HG02588 (cell line): Measurements from ENCODE around the gene SYCP2.
"Not testable (repeated sequence)": the region's sequence is repeated elsewhere in the genome, so short reads cannot be mapped to it uniquely, and the experiment has no call there.

Source experiments
- ATAC-seq: cut with Tn5 transposase; IDR thresholded peaks from one replicate; pipeline ENCODE4 v1.9.1; 2021; ENCODE audit warnings: mild to moderate bottlenecking, moderate library complexity; ENCODE audit not compliant: unreplicated experiment

Gene SYCP2, protein sequence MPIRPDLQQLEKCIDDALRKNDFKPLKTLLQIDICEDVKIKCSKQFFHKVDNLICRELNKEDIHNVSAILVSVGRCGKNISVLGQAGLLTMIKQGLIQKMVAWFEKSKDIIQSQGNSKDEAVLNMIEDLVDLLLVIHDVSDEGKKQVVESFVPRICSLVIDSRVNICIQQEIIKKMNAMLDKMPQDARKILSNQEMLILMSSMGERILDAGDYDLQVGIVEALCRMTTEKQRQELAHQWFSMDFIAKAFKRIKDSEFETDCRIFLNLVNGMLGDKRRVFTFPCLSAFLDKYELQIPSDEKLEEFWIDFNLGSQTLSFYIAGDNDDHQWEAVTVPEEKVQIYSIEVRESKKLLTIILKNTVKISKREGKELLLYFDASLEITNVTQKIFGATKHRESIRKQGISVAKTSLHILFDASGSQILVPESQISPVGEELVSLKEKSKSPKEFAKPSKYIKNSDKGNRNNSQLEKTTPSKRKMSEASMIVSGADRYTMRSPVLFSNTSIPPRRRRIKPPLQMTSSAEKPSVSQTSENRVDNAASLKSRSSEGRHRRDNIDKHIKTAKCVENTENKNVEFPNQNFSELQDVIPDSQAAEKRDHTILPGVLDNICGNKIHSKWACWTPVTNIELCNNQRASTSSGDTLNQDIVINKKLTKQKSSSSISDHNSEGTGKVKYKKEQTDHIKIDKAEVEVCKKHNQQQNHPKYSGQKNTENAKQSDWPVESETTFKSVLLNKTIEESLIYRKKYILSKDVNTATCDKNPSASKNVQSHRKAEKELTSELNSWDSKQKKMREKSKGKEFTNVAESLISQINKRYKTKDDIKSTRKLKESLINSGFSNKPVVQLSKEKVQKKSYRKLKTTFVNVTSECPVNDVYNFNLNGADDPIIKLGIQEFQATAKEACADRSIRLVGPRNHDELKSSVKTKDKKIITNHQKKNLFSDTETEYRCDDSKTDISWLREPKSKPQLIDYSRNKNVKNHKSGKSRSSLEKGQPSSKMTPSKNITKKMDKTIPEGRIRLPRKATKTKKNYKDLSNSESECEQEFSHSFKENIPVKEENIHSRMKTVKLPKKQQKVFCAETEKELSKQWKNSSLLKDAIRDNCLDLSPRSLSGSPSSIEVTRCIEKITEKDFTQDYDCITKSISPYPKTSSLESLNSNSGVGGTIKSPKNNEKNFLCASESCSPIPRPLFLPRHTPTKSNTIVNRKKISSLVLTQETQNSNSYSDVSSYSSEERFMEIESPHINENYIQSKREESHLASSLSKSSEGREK (N-terminal part only)

GRCh38 chr20:59933296-59933848, at the start of gene SYCP2:
TSS of gene SYCP2 (minus strand) at chr20:59933637. CDS start at chr20:59922413, 11,224 bp downstream.
- ATAC-seq, result no peak

DNA sequence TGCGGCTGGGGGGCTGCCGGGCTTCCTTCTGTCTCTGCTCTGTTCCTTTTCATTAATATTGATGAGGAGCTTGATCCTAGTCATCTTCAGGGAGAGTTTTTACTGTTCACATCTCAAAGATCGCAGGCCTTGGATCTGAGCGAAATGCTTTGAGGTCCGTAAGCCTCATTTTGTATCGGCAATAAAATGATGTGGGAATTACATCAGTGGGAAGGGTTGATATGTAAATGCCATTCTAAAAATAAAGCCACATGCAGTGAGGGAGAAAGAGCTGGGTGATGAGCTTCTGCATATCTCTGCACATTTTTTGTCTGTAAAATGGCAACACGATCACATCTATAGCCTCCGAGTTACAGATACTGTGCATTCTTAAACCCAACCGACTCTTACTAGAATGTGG, 49.6 kb upstream of the SYCP2 start:
- ATAC-seq, result no peak

- ATAC-seq, result no peak
These were observed 43.6 kb upstream of the SYCP2 start for GRCh38 chr20:59977086-59977485.

DNA sequence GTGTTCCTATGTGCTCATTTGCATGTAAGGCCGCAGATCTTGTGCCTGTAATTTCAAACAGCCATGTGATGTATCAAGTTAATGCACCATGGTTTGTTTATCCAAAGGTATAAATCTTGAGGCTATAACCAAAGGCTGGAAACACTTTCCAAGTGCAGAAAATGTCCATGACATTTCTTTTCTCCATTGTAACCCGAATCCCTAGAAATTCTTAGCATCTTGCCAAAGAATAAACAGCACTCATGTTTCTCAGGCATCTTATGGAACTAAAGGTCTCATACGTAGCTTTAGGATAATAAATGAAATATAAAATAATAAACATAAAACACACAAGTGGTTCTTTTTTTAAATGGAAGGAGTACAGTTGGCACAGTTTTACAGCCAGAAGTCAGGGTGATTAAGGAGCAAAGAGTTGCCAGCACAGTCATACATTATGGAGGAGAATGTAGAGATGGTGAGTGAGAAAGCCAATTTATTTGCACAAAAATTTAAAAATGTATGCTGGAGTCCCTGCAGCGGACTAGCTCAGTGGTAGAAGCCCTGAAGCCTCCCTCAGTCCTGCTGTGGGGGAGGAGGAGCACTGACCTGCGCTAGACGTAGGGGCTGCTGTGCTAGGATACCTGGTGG, 42.8 kb upstream of the SYCP2 start:
- no peak for ATAC-seq

DNA sequence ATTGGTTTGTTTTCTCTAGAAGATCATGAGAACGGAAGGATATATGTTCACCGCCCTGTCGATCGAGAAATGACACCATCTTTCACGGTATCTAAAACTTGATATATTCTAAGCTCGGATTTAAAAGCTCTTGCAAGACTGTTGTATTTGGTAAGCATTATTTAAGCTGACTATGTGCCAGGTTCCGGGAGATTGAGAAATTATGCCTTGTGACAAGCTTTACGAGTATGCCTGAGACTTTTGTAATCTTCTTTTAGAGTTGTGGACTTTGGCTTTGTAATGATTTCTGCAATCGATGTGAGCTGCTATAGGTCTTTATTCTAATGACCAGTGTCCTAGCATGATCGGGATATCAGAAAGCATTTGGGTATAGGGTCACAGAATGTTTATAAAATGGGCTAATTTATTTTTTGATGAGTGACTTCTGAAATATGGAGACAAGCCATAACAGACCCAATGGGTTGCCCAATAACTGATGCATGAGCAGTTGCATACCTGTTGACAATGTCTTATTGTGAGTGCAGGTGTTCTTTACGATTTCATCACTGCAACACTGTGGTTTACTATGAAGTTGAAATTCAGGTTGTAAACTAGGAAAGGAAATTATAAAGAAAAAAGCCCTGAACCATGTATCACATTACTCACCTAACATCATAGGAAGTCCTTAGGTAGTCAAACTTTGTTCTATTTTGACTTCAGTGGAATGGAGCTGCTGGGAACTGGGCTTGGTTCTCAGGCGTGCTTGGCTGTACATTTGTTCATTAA, 38.8 kb upstream of the SYCP2 start:
- no peak for ATAC-seq

DNA sequence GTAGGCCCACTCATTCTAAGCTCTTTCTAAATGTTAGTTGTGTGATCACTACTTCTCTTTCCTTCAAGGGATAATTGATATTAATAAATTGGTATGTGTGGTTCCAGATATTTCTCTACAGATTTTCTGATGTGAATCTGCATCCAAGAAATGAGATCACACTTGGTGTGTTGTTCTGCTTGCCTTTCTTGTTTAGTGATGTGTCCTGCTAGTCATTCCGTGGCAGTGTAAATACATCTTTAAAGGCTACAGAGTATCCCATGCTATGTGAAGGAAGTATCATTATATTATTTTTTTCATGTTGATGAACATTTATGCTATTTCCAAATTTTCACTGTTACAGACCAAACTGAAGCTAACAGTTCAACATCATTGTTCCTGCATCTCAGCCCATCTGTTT, 38.0 kb upstream of the SYCP2 start:
- no peak for ATAC-seq

GRCh38 chr20:59966428-59966827, 33.0 kb upstream of the SYCP2 start:
- ATAC-seq, result no peak

DNA sequence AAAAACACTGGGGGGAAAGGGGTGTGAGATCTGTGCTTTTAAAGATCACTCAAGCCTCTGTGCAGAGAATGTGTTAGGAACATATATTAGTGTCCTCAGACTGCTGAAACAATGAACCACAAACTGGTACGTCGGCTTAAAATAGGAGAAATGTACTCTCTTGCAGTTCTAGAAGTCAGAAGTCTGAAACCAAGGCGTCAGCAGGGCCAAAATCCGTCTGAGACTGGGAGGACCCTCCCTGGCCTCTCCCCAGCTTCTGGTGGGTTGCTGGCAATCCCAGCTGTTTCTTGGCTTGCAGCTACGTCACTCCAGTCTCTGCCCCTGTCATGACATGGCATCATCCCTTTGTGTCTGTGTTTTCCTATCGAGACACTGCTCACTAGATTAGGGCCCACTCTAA, 28.7 kb upstream of the SYCP2 start:
- no peak for ATAC-seq

DNA sequence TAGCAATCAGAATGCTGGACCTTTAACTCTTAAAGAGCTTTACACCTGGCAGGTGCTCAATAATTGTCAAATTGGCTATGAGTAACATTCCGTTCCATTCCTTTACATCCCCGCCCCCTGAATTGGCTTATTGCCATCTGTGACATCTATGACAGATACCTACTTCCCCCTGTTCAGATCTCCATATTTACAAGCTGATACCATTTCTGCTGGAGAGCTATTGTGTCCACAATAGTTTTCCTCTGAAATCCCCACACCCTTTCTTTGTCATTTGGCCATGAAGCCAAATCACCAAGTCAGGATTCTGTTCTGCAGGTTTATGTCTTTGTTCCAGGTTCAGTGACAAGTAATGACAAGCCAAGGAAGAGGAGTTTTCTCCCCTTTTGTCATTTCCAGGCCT, 28.0 kb upstream of the SYCP2 start:
- no peak for ATAC-seq

- no peak for ATAC-seq
These were observed 25.2 kb upstream of the SYCP2 start for GRCh38 chr20:59958626-59959025.

- no peak for ATAC-seq
These were observed 24.7 kb upstream of the SYCP2 start, which contains the start of gene CDH26 for GRCh38 chr20:59958123-59958522. TSS of gene CDH26 (plus strand) at chr20:59958423. CDS start at chr20:59958727, 304 bp downstream.

- ATAC-seq, result not testable (repeated sequence)
These were observed 24.1 kb upstream of the SYCP2 start for GRCh38 chr20:59957568-59957967.

DNA sequence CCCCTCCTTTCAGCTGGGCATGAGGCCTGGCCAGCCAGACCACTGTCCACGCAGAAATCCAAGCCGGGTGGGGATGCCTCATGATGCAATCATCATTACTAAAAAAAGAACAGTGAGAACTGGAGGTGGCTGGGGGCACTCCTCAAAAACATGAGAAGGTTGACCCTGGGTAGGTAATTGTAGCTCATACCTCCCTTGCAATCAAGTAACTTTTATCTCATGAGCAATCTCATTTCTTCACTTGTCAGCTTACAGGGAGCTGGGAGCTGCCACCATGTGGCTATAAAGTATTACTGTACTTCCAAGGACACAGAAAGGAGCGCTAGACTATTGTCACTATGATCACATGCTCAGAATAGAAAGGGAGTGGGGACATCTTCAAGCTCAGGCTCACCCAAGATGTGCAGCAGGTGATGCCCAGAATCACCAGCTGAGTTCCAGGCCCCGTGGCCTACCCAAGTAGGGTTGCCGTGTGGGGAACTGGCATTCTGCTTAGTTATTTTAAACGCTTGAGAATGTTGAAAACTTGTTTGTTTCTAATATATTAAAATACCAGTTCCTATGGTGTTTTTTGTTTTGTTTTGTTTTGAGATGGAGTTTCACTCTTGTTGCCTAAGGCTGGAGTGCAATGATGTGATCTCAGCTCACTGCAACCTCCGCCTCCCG, 21.8 kb upstream of the SYCP2 start:
- ATAC-seq, result no peak

DNA sequence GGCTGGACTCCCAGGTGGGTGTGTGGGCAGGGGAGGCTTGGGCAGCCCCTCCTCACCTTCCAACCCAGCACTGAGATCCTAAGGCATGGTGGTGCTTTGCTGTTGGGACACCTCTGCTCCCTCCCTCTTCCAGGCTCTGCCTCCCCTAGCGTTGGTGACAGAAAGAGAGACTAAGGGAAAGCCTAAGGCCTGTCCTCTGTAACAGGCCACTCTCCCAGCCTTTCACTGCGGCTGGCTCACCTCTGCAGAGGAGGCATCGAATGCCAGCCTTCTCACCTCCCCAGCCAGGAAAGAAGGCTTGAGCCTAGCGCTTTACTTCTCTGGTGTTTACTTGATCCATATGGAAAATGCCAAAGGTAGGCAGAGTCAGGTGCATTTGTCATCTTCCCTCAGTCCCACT, 21.3 kb upstream of the SYCP2 start:
- no peak for ATAC-seq

DNA sequence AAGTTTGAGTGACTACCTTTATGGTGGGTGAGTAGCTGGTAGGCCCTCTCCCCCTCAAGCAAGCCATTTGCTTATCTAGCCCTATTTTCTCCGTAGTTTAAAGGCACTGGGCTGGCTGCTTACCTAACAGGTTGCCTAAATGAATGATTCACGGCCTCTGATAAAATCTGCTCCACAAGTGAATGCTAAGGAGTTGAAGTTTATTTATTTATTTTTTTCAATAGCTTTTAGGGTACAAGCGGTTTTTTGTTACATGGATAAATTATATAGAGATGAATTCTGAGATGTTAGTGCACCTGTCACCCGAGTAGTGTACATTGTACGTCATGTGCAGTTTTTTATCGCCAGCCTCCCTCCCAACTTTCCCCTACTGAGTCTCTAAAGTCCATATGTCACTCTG, 16.5 kb upstream of the SYCP2 start:
- no peak for ATAC-seq

DNA sequence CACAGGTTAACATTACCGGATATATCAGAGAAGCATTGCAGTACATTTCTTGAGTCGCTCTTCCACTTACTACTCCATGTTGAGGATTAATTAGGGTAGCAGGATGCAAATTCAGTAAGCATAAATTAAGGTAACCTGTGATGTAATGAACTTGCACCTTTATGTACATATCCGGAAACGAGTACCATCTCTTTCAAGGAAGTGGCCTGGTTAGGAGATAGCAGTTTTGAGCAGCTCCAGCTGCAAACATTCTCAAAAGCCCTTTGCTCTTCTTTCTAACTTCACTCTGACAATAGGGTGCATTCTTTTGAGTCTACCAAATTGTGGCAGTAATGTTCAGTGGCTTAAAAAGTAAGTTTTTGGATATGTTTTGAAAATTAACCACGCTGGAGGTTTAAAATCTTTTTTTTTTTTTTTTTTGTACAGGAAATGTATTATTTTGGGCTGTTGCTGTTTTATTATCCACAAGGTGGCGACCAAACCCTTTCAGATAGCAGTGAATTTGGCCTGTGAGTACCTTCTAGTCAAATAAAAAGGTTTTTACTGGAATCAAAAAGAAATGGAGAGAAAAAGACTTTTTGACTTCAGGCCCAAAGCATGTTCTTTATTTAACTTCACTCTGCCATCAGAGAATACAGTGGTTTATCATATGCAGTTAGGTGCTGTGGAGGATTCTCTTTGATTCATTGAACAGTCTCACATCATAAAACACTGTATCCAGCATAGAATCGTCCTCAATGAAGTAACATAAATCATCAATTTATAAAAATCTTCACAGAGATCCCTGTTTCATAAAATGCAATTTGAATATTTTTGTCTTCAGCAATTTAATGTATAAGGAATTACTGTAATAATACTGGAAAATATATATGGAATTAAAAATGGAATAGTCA, 15.6 kb upstream of the SYCP2 start:
- no peak for ATAC-seq

GRCh38 chr20:59948212-59948611, 14.8 kb upstream of the SYCP2 start:
- no peak for ATAC-seq

DNA sequence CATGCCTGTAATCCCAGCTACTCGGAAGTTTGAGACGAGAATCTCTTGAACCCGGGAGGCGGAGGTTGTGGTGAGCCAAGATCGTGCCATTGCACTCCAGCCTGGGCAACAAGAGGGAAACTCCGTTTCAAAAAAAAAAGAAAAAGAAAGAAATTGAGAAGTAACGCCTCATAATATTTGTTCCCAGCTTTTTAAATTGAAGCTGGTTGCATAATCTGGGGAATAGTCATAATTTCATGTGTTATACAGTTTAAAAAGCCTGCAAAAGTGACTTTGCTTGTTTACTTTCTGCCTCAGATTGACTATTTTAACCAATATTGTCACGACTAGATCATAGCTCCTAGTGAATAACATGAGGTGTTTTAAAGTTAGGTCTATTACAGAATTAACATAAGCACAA, 13.9 kb upstream of the SYCP2 start:
- ATAC-seq, result no peak
